CD14-positive monocyte (primary cell): Measurements from ENCODE around the gene FAM228B. TPM values are rescaled to one million over a fixed set of nuclear protein-coding genes. Genes with fewer than 3 reads are reported as not detected.

Source experiments
- DNase-seq, 3 donors: peaks; one replicate each; pipeline ENCODE4 v3.0.0-alpha.2; 2011 to 2022
- H2AFZ ChIP-seq: 2 replicates; pipeline ENCODE4 v1.6.0; 2012; ENCODE audit warnings: mild to moderate bottlenecking, low read depth, low read length, inconsistent platforms; ENCODE audit not compliant: insufficient read depth, poor library complexity, severe bottlenecking
- H3K27ac ChIP-seq, 2 donors: 1 replicate in 1 of 2; 2 replicates in 1 of 2; pipeline ENCODE4 v1.5.1; 2012 to 2013; ENCODE audit warnings: low read length in 2 of 2, control low read depth in 1 of 2, inconsistent platforms in 1 of 2, low read depth in 1 of 2, mild to moderate bottlenecking in 1 of 2
- H3K27me3 ChIP-seq, 2 donors: one replicate each; pipeline versions ENCODE4 v1.6.0 to v1.6.1; 2011 to 2013; ENCODE audit warnings: low read length in 2 of 2; ENCODE audit not compliant: control insufficient read depth in 2 of 2, insufficient read depth in 2 of 2
- H3K36me3 ChIP-seq, 2 donors: replicated peaks in 1 of 2; 1 replicate in 1 of 2; 2 replicates in 1 of 2; pipeline versions ENCODE4 v1.5.1 to v1.6.1; 2012 to 2013; ENCODE audit warnings: low read length in 2 of 2, control low read depth in 1 of 2, inconsistent platforms in 1 of 2, mild to moderate bottlenecking in 1 of 2; ENCODE audit not compliant: insufficient read depth in 2 of 2, control insufficient read depth in 1 of 2
- H3K4me1 ChIP-seq, 2 donors: 1 replicate in 1 of 2; 2 replicates in 1 of 2; pipeline versions ENCODE4 v1.5.1 to v1.6.1; 2012 to 2013; ENCODE audit warnings: low read length in 2 of 2, control low read depth in 1 of 2, inconsistent platforms in 1 of 2, mild to moderate bottlenecking in 1 of 2, moderate library complexity in 1 of 2; ENCODE audit not compliant: insufficient read depth in 2 of 2, control insufficient read depth in 1 of 2
- H3K4me2 ChIP-seq: replicated peaks from 2 replicates; pipeline ENCODE3; 2012; ENCODE audit warnings: low read length, moderate library complexity, mild to moderate bottlenecking; ENCODE audit not compliant: poor library complexity, severe bottlenecking; ENCODE audit errors: extremely low read depth
- H3K4me3 ChIP-seq, 3 experiments: fragments of 200-600 bp in 1 of 3; sonication (generic) in 1 of 3; replicated peaks in 1 of 3; 1 replicate in 2 of 3; 2 replicates in 1 of 3; pipeline ENCODE4 v1.5.1; 2011 to 2013; ENCODE audit warnings: low read length in 3 of 3, mild to moderate bottlenecking in 3 of 3, control low read depth in 2 of 3, low read depth in 2 of 3, inconsistent platforms in 1 of 3, moderate library complexity in 1 of 3
- H3K79me2 ChIP-seq: 2 replicates; pipeline ENCODE4 v1.6.0; 2012; ENCODE audit warnings: mild to moderate bottlenecking, control low read depth, inconsistent platforms, low read length, moderate library complexity; ENCODE audit not compliant: insufficient read depth
- H3K9ac ChIP-seq: 2 replicates; pipeline ENCODE4 v1.6.0; 2017; ENCODE audit warnings: low read length, mild to moderate bottlenecking; ENCODE audit not compliant: insufficient read depth, poor library complexity, severe bottlenecking
- H3K9me3 ChIP-seq, 2 donors: replicated peaks in 1 of 2; 1 replicate in 1 of 2; 2 replicates in 1 of 2; pipeline versions ENCODE4 v1.5.1 to v1.6.1; 2012 to 2013; ENCODE audit warnings: low read length in 2 of 2, control low read depth in 1 of 2; ENCODE audit not compliant: control insufficient read depth in 1 of 2, insufficient read depth in 1 of 2
- H4K20me1 ChIP-seq: 2 replicates; pipeline ENCODE4 v1.6.0; 2012; ENCODE audit warnings: mild to moderate bottlenecking, low read length, control low read depth, moderate library complexity; ENCODE audit not compliant: insufficient read depth
- H3K27ac Mint-ChIP-seq, 7 donors: one replicate each; pipeline ENCODE4 v1.8.0; 2020; ENCODE audit warnings: mild to moderate bottlenecking in 7 of 7, mixed read lengths in 7 of 7, moderate library complexity in 6 of 7, inconsistent platforms in 2 of 7
- H3K27me3 Mint-ChIP-seq, 3 donors: one replicate each; pipeline ENCODE4 v1.8.0; 2021 to 2022; ENCODE audit warnings: low read depth in 3 of 3, mild to moderate bottlenecking in 3 of 3, mixed read lengths in 3 of 3, moderate library complexity in 3 of 3, inconsistent platforms in 1 of 3
- H3K36me3 Mint-ChIP-seq, 2 donors: one replicate each; pipeline ENCODE4 v1.8.0; 2020; ENCODE audit warnings: mixed read lengths in 2 of 2, inconsistent platforms in 1 of 2, mild to moderate bottlenecking in 1 of 2
- H3K4me1 Mint-ChIP-seq: one replicate; pipeline ENCODE4 v1.8.0; 2020; ENCODE audit warnings: mild to moderate bottlenecking, mixed read lengths
- H3K4me3 Mint-ChIP-seq, 2 donors: one replicate each; pipeline ENCODE4 v1.8.0; 2020; ENCODE audit warnings: mild to moderate bottlenecking in 2 of 2, mixed read lengths in 2 of 2, moderate library complexity in 1 of 2
- H3K9me3 Mint-ChIP-seq, 7 donors: one replicate each; pipeline ENCODE4 v1.8.0; 2020 to 2022; ENCODE audit warnings: mixed read lengths in 7 of 7, mild to moderate bottlenecking in 6 of 7, moderate library complexity in 6 of 7, inconsistent platforms in 2 of 7
- WGBS: methylation state at CpG from one replicate; pipeline ENCODE4 v1.1.5; 2013; ENCODE audit warnings: missing lambda C conversion rate; ENCODE audit not compliant: insufficient coverage; 5-methylcytosine and 5-hydroxymethylcytosine counted together
- intact Hi-C, 2 donors: fragments of 100-400 bp; cut with micrococcal nuclease; formaldehyde crosslinking; loops; one replicate each; pipeline versions ENCODE4 v1.15.0 to v1.15.1; 2023
- polyA plus RNA-seq, 3 donors: library from polyadenylated mRNA; depleted of rRNA in 1 of 3; unstranded in 2 of 3; stranded (reverse) in 1 of 3; fragments of 300-500 nt in 2 of 3; fragments of >200 nt in 1 of 3; fragmentation: Illumina TruSeq in 2 of 3; gene quantifications; 1 replicate in 2 of 3; 2 replicates in 1 of 3; pipeline ENCODE4 v1.2.3, GENCODE V29; 2012 to 2021
- TF ChIP-seq, protein P1 (sequence below): fragments of 200-600 bp; IDR thresholded peaks from one replicate; pipeline ENCODE4 v1.8.0; 2022; ENCODE audit warnings: antibody characterized with exemption, mild to moderate bottlenecking

FAM228B gene
- polyA plus RNA-seq, 3 donors: 6.5 to 16.1 (median 7.5) TPM

GRCh38 chr2:24153478-24153877 lies 30.2 kb downstream of the FAM228B start:
- H3K9me3 ChIP-seq: no peaks in the 10 kb centered on the region
- TF ChIP-seq, protein P1, sequence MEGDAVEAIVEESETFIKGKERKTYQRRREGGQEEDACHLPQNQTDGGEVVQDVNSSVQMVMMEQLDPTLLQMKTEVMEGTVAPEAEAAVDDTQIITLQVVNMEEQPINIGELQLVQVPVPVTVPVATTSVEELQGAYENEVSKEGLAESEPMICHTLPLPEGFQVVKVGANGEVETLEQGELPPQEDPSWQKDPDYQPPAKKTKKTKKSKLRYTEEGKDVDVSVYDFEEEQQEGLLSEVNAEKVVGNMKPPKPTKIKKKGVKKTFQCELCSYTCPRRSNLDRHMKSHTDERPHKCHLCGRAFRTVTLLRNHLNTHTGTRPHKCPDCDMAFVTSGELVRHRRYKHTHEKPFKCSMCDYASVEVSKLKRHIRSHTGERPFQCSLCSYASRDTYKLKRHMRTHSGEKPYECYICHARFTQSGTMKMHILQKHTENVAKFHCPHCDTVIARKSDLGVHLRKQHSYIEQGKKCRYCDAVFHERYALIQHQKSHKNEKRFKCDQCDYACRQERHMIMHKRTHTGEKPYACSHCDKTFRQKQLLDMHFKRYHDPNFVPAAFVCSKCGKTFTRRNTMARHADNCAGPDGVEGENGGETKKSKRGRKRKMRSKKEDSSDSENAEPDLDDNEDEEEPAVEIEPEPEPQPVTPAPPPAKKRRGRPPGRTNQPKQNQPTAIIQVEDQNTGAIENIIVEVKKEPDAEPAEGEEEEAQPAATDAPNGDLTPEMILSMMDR: no peak
- H3K36me3 ChIP-seq: peaks cover 0 to 8% of the 10 kb centered on the region in 2 donors
- no peak overlapping the region for H3K9ac ChIP-seq
- H3K27me3 ChIP-seq: no peaks in the 10 kb centered on the region
- H3K79me2 ChIP-seq: no peaks in the 10 kb centered on the region
- Mint-ChIP-seq H3K27me3 (no peaks in the 10 kb centered on the region), H3K36me3 (peaks cover 26 to 37% of the 10 kb centered on the region in 2 donors), H3K4me3 (no peak overlapping the region), H3K4me1 (peaks cover 4% of the 10 kb centered on the region), H3K27ac (no peak overlapping the region), H3K9me3 (peaks cover 0 to 3% (median 0%) of the 10 kb centered on the region in 7 donors)
- H3K4me1 ChIP-seq: no peaks in the 10 kb centered on the region
- H3K4me3 ChIP-seq: no peak overlapping the region
- H3K4me2 ChIP-seq: no peak overlapping the region
- no peak overlapping the region for H2AFZ ChIP-seq
- H3K27ac ChIP-seq: no peak overlapping the region
- H4K20me1 ChIP-seq: no peaks in the 10 kb centered on the region
- intact Hi-C loops: no loop called here
- WGBS: 95% methylated on average over 3 of the region's 4 CpGs
- DNase-seq: no peak

GRCh38 chr2:24158131-24158530 lies 34.9 kb downstream of the FAM228B start:
- peaks cover 0 to 4% (median 2%) of the 10 kb centered on the region in 3 donors for H3K27me3 Mint-ChIP-seq
- H3K36me3 Mint-ChIP-seq: peaks cover 19 to 27% of the 10 kb centered on the region in 2 donors
- H3K36me3 ChIP-seq: peaks cover 0 to 7% of the 10 kb centered on the region in 2 donors
- no peak overlapping the region for H3K4me3 ChIP-seq
- peaks cover 0 to 2% (median 0%) of the 10 kb centered on the region in 7 donors for H3K9me3 Mint-ChIP-seq
- no peak overlapping the region for H3K27ac ChIP-seq
- DNase-seq: no peak
- H3K4me1 Mint-ChIP-seq: peaks cover 5% of the 10 kb centered on the region
- TF ChIP-seq, protein P1: no peak
- no peak overlapping the region for H3K4me3 Mint-ChIP-seq
- H3K27ac Mint-ChIP-seq: no peak overlapping the region
- no peaks in the 10 kb centered on the region for H3K79me2 ChIP-seq
- WGBS: 100% methylated on average over 2 of the region's 5 CpGs
- H3K9ac ChIP-seq: no peak overlapping the region
- H3K27me3 ChIP-seq: no peaks in the 10 kb centered on the region
- H4K20me1 ChIP-seq: no peaks in the 10 kb centered on the region
- intact Hi-C loops: no loop called here
- H2AFZ ChIP-seq: no peak overlapping the region
- no peaks in the 10 kb centered on the region for H3K9me3 ChIP-seq
- H3K4me2 ChIP-seq: no peak overlapping the region
- H3K4me1 ChIP-seq: no peaks in the 10 kb centered on the region
